ENCODE measurements around the gene TMEM165.

Gene TMEM165

GRCh38 chr4:55416176-55416575 is 20.4 kb downstream of the TMEM165 start:
- FAIRE-seq (no peak), DNase-seq (ENCODE audit: insufficient read length, low spot score) (no peak)
- TF ChIP-seq TAF1 (IDR thresholded peaks at IDR 0.05; ENCODE audit: low read depth, low read length): no peak
- TF ChIP-seq SPI1 (IDR thresholded peaks at IDR 0.05; ENCODE audit: low read depth, low read length): no peak
- TF ChIP-seq POLR2A (IDR thresholded peaks at IDR 0.05; ENCODE audit: low read depth, low read length): no peak
- no peak for TF ChIP-seq POU2F2 (IDR thresholded peaks at IDR 0.05; ENCODE audit: low read depth, low read length)
- no peak for TF ChIP-seq PAX5 (IDR thresholded peaks at IDR 0.05; ENCODE audit: insufficient read depth, low read length, severe bottlenecking)
- TF ChIP-seq POLR2AphosphoS5 (IDR thresholded peaks at IDR 0.05; ENCODE audit: low read depth, low read length): no peak

GRCh38 chr4:55424791-55425190 is 29.0 kb downstream of the TMEM165 start:
- no peak for FAIRE-seq
- TF ChIP-seq POLR2AphosphoS5 (IDR thresholded peaks at IDR 0.05; ENCODE audit: low read depth, low read length) (no peak), POLR2A (IDR thresholded peaks at IDR 0.05; ENCODE audit: low read depth, low read length) (no peak), PAX5 (IDR thresholded peaks at IDR 0.05; ENCODE audit: insufficient read depth, low read length, severe bottlenecking) (no peak), SPI1 (IDR thresholded peaks at IDR 0.05; ENCODE audit: low read depth, low read length) (no peak), POU2F2 (IDR thresholded peaks at IDR 0.05; ENCODE audit: low read depth, low read length) (no peak), TAF1 (IDR thresholded peaks at IDR 0.05; ENCODE audit: low read depth, low read length) (no peak)
- no peak for DNase-seq (ENCODE audit: insufficient read length, low spot score)

GRCh38 chr4:55431710-55432336 is 36.1 kb downstream of the TMEM165 start:
- peak; percentile 20 for FAIRE-seq
- no peak for TF ChIP-seq PAX5 (IDR thresholded peaks at IDR 0.05; ENCODE audit: insufficient read depth, low read length, severe bottlenecking)
- TF ChIP-seq TAF1 (IDR thresholded peaks at IDR 0.05; ENCODE audit: low read depth, low read length): no peak
- TF ChIP-seq POU2F2 (IDR thresholded peaks at IDR 0.05; ENCODE audit: low read depth, low read length): no peak
- TF ChIP-seq POLR2AphosphoS5 (IDR thresholded peaks at IDR 0.05; ENCODE audit: low read depth, low read length): no peak
- no peak for TF ChIP-seq POLR2A (IDR thresholded peaks at IDR 0.05; ENCODE audit: low read depth, low read length)
- no peak for TF ChIP-seq SPI1 (IDR thresholded peaks at IDR 0.05; ENCODE audit: low read depth, low read length)

GRCh38 chr4:55435141-55435841 is 39.5 kb downstream of the TMEM165 start:
- FAIRE-seq: peak; percentile 51
- TF ChIP-seq SPI1 (IDR thresholded peaks at IDR 0.05; ENCODE audit: low read depth, low read length): peak; percentile 11; the same call in 1 of the 2 replicates
- TF ChIP-seq PAX5 (IDR thresholded peaks at IDR 0.05; ENCODE audit: insufficient read depth, low read length, severe bottlenecking): no peak
- no peak for DNase-seq (ENCODE audit: insufficient read length, low spot score)

More at GRCh38 chr4:55431710-55432336, 36.1 kb downstream of the TMEM165 start:
- DNase-seq (ENCODE audit: insufficient read length, low spot score): no peak

- DNase-seq (ENCODE audit: insufficient read length, low spot score) (no peak), FAIRE-seq (no peak)
- no peak for TF ChIP-seq PAX5 (IDR thresholded peaks at IDR 0.05; ENCODE audit: insufficient read depth, low read length, severe bottlenecking)
- no peak for TF ChIP-seq SPI1 (IDR thresholded peaks at IDR 0.05; ENCODE audit: low read depth, low read length)
- TF ChIP-seq POLR2AphosphoS5 (IDR thresholded peaks at IDR 0.05; ENCODE audit: low read depth, low read length): no peak
- TF ChIP-seq POU2F2 (IDR thresholded peaks at IDR 0.05; ENCODE audit: low read depth, low read length): no peak
- no peak for TF ChIP-seq TAF1 (IDR thresholded peaks at IDR 0.05; ENCODE audit: low read depth, low read length)
- TF ChIP-seq POLR2A (IDR thresholded peaks at IDR 0.05; ENCODE audit: low read depth, low read length): no peak
Observed at GRCh38 chr4:55437356-55437796, 41.6 kb downstream of the TMEM165 start.

GRCh38 chr4:55437823-55438222 is 42.1 kb downstream of the TMEM165 start:
- no peak for TF ChIP-seq POU2F2 (IDR thresholded peaks at IDR 0.05; ENCODE audit: low read depth, low read length)
- no peak for TF ChIP-seq POLR2A (IDR thresholded peaks at IDR 0.05; ENCODE audit: low read depth, low read length)
- TF ChIP-seq SPI1 (IDR thresholded peaks at IDR 0.05; ENCODE audit: low read depth, low read length): no peak
- TF ChIP-seq TAF1 (IDR thresholded peaks at IDR 0.05; ENCODE audit: low read depth, low read length): no peak
- TF ChIP-seq POLR2AphosphoS5 (IDR thresholded peaks at IDR 0.05; ENCODE audit: low read depth, low read length): no peak
- no peak for TF ChIP-seq PAX5 (IDR thresholded peaks at IDR 0.05; ENCODE audit: insufficient read depth, low read length, severe bottlenecking)
- DNase-seq (ENCODE audit: insufficient read length, low spot score): no peak
- FAIRE-seq: no peak

GRCh38 chr4:55438314-55438713 is 42.6 kb downstream of the TMEM165 start:
- FAIRE-seq (no peak), DNase-seq (ENCODE audit: insufficient read length, low spot score) (no peak)
- TF ChIP-seq POLR2AphosphoS5 (IDR thresholded peaks at IDR 0.05; ENCODE audit: low read depth, low read length) (no peak), SPI1 (IDR thresholded peaks at IDR 0.05; ENCODE audit: low read depth, low read length) (no peak), PAX5 (IDR thresholded peaks at IDR 0.05; ENCODE audit: insufficient read depth, low read length, severe bottlenecking) (no peak), POLR2A (IDR thresholded peaks at IDR 0.05; ENCODE audit: low read depth, low read length) (no peak), POU2F2 (IDR thresholded peaks at IDR 0.05; ENCODE audit: low read depth, low read length) (no peak)

- DNase-seq (ENCODE audit: insufficient read length, low spot score): no peak
- no peak for FAIRE-seq
- TF ChIP-seq POU2F2 (IDR thresholded peaks at IDR 0.05; ENCODE audit: low read depth, low read length) (no peak), TAF1 (IDR thresholded peaks at IDR 0.05; ENCODE audit: low read depth, low read length) (no peak)
Observed at GRCh38 chr4:55439023-55439422, 43.3 kb downstream of the TMEM165 start.

- TF ChIP-seq POLR2AphosphoS5 (IDR thresholded peaks at IDR 0.05; ENCODE audit: low read depth, low read length) (no peak), SPI1 (IDR thresholded peaks at IDR 0.05; ENCODE audit: low read depth, low read length) (peak; percentile 82), POU2F2 (IDR thresholded peaks at IDR 0.05; ENCODE audit: low read depth, low read length) (no peak)
- DNase-seq (ENCODE audit: insufficient read length, low spot score) (no peak), FAIRE-seq (no peak)
Observed at GRCh38 chr4:55440786-55441185, 45.0 kb downstream of the TMEM165 start.

GRCh38 chr4:55442541-55442940 is 46.8 kb downstream of the TMEM165 start:
- DNase-seq (ENCODE audit: insufficient read length, low spot score): no peak
- TF ChIP-seq SPI1 (IDR thresholded peaks at IDR 0.05; ENCODE audit: low read depth, low read length) (no peak), POLR2A (IDR thresholded peaks at IDR 0.05; ENCODE audit: low read depth, low read length) (no peak), POU2F2 (IDR thresholded peaks at IDR 0.05; ENCODE audit: low read depth, low read length) (no peak), POLR2AphosphoS5 (IDR thresholded peaks at IDR 0.05; ENCODE audit: low read depth, low read length) (no peak), TAF1 (IDR thresholded peaks at IDR 0.05; ENCODE audit: low read depth, low read length) (no peak), PAX5 (IDR thresholded peaks at IDR 0.05; ENCODE audit: insufficient read depth, low read length, severe bottlenecking) (no peak)
- no peak for FAIRE-seq
